ENCODE measurements around the gene GLCE. TPM values are rescaled to one million over a fixed set of nuclear protein-coding genes. Genes with fewer than 3 reads are reported as not detected.
"Not testable (repeated sequence)": the region's sequence is repeated elsewhere in the genome, so short reads cannot be mapped to it uniquely, and the experiment has no call there.

Gene GLCE
- total RNA-seq, 1 donor from 2014 or later: 8.5 TPM

GRCh38 chr15:69149163-69149562 lies 11.3 kb upstream of the GLCE start:
- Mint-ChIP-seq H3K9me3 (ENCODE audit: unreplicated experiment) (no peaks in the 10 kb centered on the region), H3K4me1 (ENCODE audit: unreplicated experiment) (peaks cover 1% of the 10 kb centered on the region), H3K27me3 (ENCODE audit: unreplicated experiment) (no peaks in the 10 kb centered on the region), H3K4me3 (ENCODE audit: unreplicated experiment) (no peak overlapping the region), H3K36me3 (ENCODE audit: low read depth, unreplicated experiment) (no peaks in the 10 kb centered on the region), H3K27ac (ENCODE audit: unreplicated experiment) (no peak overlapping the region)
- DNase-seq (ENCODE audit: low spot score): no peak
- no peak for TF ChIP-seq CTCF (IDR thresholded peaks at IDR 0.05; ENCODE audit: unreplicated experiment)

GRCh38 chr15:69149803-69150202 lies 10.6 kb upstream of the GLCE start:
- DNase-seq (ENCODE audit: low spot score): no peak
- no peak overlapping the region for H3K27ac Mint-ChIP-seq (ENCODE audit: unreplicated experiment)
- TF ChIP-seq CTCF (IDR thresholded peaks at IDR 0.05; ENCODE audit: unreplicated experiment): no peak
- H3K27me3 Mint-ChIP-seq (ENCODE audit: unreplicated experiment): no peaks in the 10 kb centered on the region
- H3K36me3 Mint-ChIP-seq (ENCODE audit: low read depth, unreplicated experiment): no peaks in the 10 kb centered on the region
- peaks cover 8% of the 10 kb centered on the region for H3K4me1 Mint-ChIP-seq (ENCODE audit: unreplicated experiment)
- no peak overlapping the region for H3K4me3 Mint-ChIP-seq (ENCODE audit: unreplicated experiment)
- H3K9me3 Mint-ChIP-seq (ENCODE audit: unreplicated experiment): no peaks in the 10 kb centered on the region

DNA sequence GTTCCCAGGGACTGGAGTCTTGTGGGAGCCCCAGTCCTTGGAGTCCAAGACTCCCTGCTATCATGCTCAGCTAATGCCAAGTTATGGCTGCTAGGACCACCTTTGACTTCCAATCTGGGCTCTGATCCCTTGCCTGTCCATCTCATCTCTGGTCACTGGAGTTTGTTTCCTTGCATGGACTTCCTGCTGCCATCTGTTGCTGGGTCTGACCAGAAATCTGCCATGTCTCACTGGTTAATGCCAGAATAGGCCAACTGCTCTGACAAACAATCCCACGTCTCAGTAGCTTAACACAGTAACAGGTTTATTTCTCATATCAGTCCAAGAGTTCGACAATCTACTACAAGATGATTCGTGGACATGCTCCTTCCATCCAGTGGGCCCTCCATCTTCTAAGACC lies 10.1 kb upstream of the GLCE start:
- no peak for TF ChIP-seq CTCF (IDR thresholded peaks at IDR 0.05; ENCODE audit: unreplicated experiment)
- Mint-ChIP-seq H3K9me3 (ENCODE audit: unreplicated experiment) (no peaks in the 10 kb centered on the region), H3K4me1 (ENCODE audit: unreplicated experiment) (peaks cover 10% of the 10 kb centered on the region), H3K27ac (ENCODE audit: unreplicated experiment) (no peak overlapping the region), H3K4me3 (ENCODE audit: unreplicated experiment) (no peak overlapping the region), H3K36me3 (ENCODE audit: low read depth, unreplicated experiment) (no peaks in the 10 kb centered on the region), H3K27me3 (ENCODE audit: unreplicated experiment) (no peaks in the 10 kb centered on the region)
- DNase-seq (ENCODE audit: low spot score): no peak

DNA sequence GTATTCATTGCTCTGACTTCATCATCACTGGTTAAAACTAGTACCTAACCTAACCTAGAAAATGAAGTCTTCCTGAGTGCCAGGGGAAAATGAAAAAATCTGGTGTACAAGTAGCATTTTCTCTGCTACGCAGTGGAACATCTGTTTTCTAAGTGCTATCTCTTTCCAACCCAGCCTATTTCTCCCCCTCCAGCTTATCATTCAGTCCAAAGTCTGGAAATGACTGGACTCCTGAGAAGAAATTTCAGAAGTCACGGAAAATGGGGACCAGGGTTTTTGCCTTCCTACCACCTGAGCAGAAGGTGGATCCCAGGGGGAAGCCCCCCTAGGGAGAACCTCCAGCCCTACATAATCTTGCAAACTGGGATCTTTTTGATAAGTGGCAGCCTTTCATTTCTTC lies 9.6 kb upstream of the GLCE start:
- no peak for DNase-seq (ENCODE audit: low spot score)
- H3K4me1 Mint-ChIP-seq (ENCODE audit: unreplicated experiment): peaks cover 10% of the 10 kb centered on the region
- no peak overlapping the region for H3K4me3 Mint-ChIP-seq (ENCODE audit: unreplicated experiment)
- no peak for TF ChIP-seq CTCF (IDR thresholded peaks at IDR 0.05; ENCODE audit: unreplicated experiment)
- no peak overlapping the region for H3K27ac Mint-ChIP-seq (ENCODE audit: unreplicated experiment)
- no peaks in the 10 kb centered on the region for H3K9me3 Mint-ChIP-seq (ENCODE audit: unreplicated experiment)
- H3K27me3 Mint-ChIP-seq (ENCODE audit: unreplicated experiment): no peaks in the 10 kb centered on the region
- H3K36me3 Mint-ChIP-seq (ENCODE audit: low read depth, unreplicated experiment): no peaks in the 10 kb centered on the region

DNA sequence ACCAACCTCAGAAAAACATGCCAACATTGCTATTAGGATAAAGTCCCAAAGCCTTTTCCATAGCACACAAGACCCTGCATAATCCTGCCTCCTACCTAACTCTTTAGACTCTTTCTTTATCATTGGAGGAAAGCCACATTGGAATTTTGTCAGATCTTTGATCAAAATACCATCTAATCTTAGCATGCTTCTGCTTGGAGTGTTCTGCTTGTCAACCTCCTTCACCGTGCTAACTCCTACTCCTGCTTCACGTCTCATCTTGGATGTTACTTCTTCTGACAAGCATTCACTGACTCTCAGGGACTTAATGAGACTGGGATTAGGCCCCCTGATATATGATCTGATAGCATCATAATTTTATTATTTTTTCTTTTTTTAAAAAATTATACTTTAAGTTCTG lies 7.4 kb upstream of the GLCE start:
- Mint-ChIP-seq H3K27me3 (ENCODE audit: unreplicated experiment) (no peaks in the 10 kb centered on the region), H3K36me3 (ENCODE audit: low read depth, unreplicated experiment) (no peaks in the 10 kb centered on the region), H3K27ac (ENCODE audit: unreplicated experiment) (no peak overlapping the region), H3K9me3 (ENCODE audit: unreplicated experiment) (no peaks in the 10 kb centered on the region), H3K4me1 (ENCODE audit: unreplicated experiment) (peaks cover 10% of the 10 kb centered on the region), H3K4me3 (ENCODE audit: unreplicated experiment) (no peak overlapping the region)
- TF ChIP-seq CTCF (IDR thresholded peaks at IDR 0.05; ENCODE audit: unreplicated experiment): no peak
- DNase-seq (ENCODE audit: low spot score): no peak

- H3K4me3 Mint-ChIP-seq (ENCODE audit: unreplicated experiment); H3K36me3 Mint-ChIP-seq (ENCODE audit: low read depth, unreplicated experiment); DNase-seq (ENCODE audit: low spot score); H3K27me3 Mint-ChIP-seq (ENCODE audit: unreplicated experiment); H3K9me3 Mint-ChIP-seq (ENCODE audit: unreplicated experiment); H3K27ac Mint-ChIP-seq (ENCODE audit: unreplicated experiment): not testable (repeated sequence)
- H3K4me1 Mint-ChIP-seq (ENCODE audit: unreplicated experiment): peaks cover 10% of the 10 kb centered on the region
These were observed 6.8 kb upstream of the GLCE start for GRCh38 chr15:69153587-69153986.

Data from endothelial cell (in vitro differentiated cells).